GM21529 (cell line): Measurements from ENCODE around the gene MGLL.

Experiments used
- ATAC-seq: cut with Tn5 transposase; IDR thresholded peaks from one replicate; pipeline ENCODE4 v1.9.1; 2021; ENCODE audit not compliant: unreplicated experiment

MGLL gene

GRCh38 chr3:127835993-127836882 lies 13.9 kb upstream of the MGLL start:
- ATAC-seq: peak; percentile 88

- ATAC-seq: peak; percentile 21
Observed at GRCh38 chr3:127834771-127835170, 12.5 kb upstream of the MGLL start.

GRCh38 chr3:127833281-127834032 lies 11.1 kb upstream of the MGLL start:
- ATAC-seq: no peak

- no peak for ATAC-seq
Observed at GRCh38 chr3:127831723-127832172, 9.4 kb upstream of the MGLL start.

GRCh38 chr3:127829537-127829936 lies 7.2 kb upstream of the MGLL start:
- ATAC-seq: no peak

- ATAC-seq: no peak
Observed at GRCh38 chr3:127827808-127828207, 5.5 kb upstream of the MGLL start.

GRCh38 chr3:127825756-127826155 lies 3.4 kb upstream of the MGLL start:
- ATAC-seq: no peak

- no peak for ATAC-seq
Observed at GRCh38 chr3:127824151-127824825, 2.0 kb upstream of the MGLL start.

GRCh38 chr3:127823426-127823857 lies 1.1 kb upstream of the MGLL start:
- ATAC-seq: no peak

GRCh38 chr3:127822682-127823425 lies 539 bp upstream of the MGLL start:
- ATAC-seq: peak; percentile 51

GRCh38 chr3:127821394-127821793 lies 921 bp downstream of the MGLL start:
- no peak for ATAC-seq

- ATAC-seq: no peak
Observed at GRCh38 chr3:127820826-127821313, 1.4 kb downstream of the MGLL start.

- ATAC-seq: no peak
Observed at GRCh38 chr3:127820221-127820825, 2.0 kb downstream of the MGLL start.

GRCh38 chr3:127819656-127820055 lies 2.7 kb downstream of the MGLL start:
- no peak for ATAC-seq

- ATAC-seq: no peak
Observed at GRCh38 chr3:127819086-127819485, 3.2 kb downstream of the MGLL start.

- ATAC-seq: no peak
Observed at GRCh38 chr3:127817406-127817841, 4.9 kb downstream of the MGLL start.

- ATAC-seq: no peak
Observed at GRCh38 chr3:127816783-127817405, 5.4 kb downstream of the MGLL start.

- ATAC-seq: no peak
Observed at GRCh38 chr3:127815641-127816605, 6.4 kb downstream of the MGLL start.
